ENCODE measurements around the gene EIF2AK3.
"Not testable (repeated sequence)": the region's sequence is repeated elsewhere in the genome, so short reads cannot be mapped to it uniquely, and the experiment has no call there.

The EIF2AK3 gene

DNA sequence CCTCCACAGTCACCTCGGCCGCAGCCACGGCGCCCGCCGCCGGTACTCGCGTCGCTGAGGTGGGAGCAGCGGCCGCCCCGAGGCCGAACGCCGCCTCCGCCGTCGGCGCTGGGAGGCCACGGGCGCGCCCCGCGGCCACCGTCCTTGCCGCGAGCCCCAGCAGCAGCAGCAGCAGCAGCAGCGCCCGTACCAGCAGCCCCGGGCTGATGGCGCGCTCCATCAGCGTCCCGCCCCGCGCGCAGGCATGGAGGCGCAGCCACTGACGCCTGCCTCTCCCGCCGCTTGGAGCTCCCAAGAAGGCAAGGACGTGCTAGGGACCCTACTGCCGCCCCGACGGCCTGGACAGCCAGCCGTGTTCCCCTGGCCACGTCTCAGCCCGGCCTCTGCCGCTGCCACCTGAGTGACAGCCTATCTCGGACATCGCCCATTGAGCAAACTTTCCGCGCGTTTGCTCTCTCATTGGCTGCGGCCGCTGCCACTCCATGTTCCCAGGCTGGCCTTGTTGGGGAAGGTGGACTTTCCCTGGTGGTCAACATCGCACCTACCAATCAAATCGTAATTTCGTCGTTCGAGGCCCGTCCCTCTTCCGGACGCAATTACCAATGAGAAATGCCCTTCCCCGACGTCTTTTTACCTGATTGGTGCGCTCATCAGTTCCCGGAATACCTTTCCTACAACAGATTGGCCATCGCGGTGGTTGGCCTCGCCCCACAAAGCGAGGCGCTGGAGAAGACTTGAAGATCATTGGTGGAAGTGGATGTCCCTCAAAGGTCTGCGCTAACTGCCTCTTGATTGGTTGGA is at the start of gene EIF2AK3:
Gene EIF2AK3 (minus strand): TSS at position 410 of the 801 bp plus-strand sequence. CDS start 190 bp downstream, at position 220.
- DNase-seq (ENCODE audit: low spot score): peak; percentile 97

DNA sequence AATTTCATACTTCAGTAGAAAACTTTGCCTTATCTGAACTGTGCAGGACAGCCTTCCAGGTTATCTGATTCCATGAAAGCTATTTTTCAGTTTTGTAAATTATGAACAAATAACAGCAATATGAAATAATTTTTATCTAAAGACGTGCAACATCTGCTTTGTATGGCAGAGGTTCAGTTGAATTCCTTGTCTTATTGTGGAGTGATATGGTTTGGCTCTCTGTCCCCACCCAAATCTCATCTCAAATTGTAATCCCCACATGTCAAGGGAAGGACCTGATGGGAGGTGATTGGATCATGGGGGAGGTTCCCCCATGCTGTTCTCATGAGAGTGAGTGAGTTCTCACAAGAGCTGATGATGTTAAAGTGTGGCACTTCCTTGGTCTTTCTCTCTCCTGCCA is 46.1 kb upstream of the EIF2AK3 start:
- no peak for DNase-seq (ENCODE audit: low spot score)

DNA sequence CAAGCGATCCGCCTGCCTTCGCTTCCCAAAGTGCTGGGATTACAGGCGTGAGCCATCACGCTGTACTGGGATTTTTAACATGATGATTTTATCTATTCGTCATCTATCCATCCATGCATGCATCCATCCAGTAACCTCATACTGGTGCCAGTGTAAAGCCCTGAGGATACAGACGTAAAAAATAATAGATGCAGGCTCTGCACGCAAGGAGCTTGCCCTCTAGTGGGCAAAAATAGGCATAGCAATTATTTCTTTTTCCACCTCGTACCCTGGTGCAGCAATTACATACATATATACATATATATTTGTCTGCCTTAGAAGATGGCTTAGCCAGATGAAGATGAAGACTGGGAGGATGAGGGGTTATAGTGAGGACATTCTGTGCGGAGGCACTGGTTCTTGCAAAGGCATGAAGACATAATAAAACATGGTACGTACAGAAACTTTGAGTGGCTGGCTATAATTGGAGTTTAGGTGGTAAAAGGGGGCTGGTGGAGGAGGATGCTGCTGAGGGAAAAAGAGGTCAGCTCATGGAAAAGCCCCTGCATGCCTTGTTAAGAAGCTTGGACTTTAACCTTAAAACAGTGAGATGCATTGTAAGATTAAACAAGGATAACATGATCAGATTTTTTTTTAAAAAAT is 44.6 kb upstream of the EIF2AK3 start:
- peak; percentile 41 for DNase-seq (ENCODE audit: low spot score)

DNA sequence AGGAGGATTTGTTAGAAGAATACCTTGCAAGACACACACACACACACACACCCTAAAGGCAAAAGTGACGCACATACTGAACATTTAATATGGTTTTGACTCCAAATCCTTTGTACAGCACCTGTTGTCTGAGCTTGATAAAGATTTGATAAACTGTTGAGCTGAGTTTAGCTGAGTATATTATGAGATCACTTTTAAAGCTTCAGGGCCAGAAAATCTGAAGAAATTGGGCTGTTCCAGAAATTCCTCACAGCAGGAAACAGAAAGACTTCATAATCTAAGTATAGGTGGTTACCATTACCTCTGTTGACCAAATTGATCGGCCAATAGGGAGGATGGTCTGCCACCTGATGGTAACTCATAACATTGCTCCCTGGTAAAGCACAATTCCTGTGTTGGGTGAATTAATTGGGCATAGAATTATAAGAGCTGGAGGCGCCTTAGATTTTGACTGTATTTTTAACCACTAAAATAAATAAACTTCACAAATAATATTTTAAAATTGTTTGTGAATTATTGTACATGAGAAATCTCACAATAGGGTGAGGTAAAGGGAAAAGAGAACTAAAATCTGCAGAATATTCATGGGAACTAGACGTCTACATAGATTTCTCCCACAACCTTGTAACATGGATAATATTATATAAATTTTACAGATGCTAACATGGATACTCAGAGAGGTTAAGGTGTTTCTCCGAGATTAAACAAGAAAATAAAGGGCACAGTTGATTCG is 42.4 kb upstream of the EIF2AK3 start:
- no peak for DNase-seq (ENCODE audit: low spot score)

DNA sequence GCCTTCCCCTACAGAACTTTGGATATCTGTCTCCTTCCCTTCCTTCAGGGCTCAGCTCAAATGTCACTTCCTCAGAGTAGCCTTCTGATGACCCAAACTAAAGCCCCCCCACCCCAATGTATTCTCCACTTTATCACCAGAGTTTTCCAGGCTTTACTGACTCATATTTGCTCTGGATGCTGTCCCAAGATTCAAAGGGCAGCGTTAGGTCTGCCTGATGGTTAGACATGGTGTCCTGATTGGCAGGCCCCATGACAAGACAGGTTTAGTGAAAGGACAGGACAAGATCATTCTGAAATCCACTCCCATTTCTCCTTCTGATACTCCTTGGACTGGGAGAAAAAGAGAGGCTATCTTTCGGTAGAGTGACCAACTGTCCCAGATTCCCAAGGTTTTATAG is 41.6 kb upstream of the EIF2AK3 start:
- no peak for DNase-seq (ENCODE audit: low spot score)

DNA sequence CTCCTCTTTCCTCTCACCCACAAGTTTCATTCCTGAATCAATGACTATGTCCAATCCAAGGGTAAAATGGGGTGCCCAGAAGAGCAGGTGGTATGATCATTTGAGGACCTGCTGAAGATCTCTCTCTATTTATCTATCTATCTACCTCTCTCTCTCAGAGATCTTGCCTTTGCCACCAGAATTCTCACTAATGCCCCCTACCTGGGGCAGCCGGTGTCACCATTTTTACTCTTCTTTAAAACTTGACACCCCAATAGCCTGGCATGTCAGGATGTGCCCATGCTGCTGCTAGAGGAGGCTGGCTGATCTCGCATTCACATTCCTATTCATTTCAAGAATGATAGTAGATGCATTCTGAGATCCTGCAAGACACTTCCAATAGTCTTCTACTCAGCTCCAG is 40.0 kb upstream of the EIF2AK3 start:
- DNase-seq (ENCODE audit: low spot score): no peak

DNA sequence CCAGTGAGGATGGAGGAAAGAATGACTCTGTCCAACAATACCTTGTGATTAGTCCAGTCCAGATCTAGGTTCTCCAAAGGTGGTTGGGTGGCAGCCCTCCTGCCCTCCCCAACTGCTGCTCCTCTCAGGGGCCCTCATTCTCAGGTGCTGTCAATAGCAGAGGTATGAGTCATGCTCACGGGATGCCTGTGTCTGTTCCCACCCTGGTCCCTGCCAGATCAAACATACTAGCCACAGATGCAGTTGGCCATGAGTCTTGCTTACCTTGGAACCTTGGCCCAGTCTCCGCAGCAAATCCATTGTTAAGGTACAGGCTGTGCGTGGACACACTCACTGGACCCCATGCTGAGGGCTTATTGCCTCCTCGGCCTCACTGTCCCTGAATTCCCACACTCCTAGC is 39.3 kb upstream of the EIF2AK3 start:
- no peak for DNase-seq (ENCODE audit: low spot score)

DNA sequence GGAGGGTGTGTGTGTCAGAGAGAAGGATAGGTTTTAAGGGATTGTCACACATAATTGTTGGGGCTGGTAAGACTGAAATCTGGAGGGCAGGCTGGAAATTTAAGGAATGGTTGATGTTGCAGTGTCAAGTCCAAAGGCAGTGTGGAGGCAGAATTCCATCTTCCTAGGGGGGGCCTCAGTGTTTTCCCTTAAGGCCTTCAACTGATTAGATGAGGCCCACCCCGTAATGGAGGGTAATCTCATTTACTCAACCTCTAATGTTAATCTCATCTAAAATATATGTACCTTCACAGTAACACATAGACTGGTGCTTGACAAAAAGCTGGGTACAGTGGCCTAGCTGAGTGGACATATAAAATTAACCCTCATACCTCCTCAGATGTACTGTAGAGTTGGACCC is 33.4 kb upstream of the EIF2AK3 start:
- DNase-seq (ENCODE audit: low spot score): no peak

DNA sequence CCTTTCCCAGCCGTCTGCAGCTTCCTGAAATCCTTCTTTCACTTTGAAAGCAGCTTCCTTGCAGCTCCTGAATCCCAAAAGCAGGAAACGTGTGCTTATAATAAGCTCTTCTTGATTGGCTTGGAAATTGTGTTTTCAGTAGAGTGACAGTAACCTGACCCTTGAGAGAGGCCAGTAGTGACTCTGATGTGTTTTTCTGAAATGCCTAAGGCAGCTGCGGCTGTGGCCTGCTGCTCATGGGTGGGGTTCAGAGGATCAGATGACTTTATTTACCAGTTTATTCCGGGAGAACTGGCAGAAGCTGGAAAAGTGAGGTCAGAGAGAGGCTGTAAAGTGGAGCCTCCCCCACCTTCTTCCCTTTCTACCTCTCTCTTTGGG is 32.3 kb upstream of the EIF2AK3 start:
- DNase-seq (ENCODE audit: low spot score): peak; percentile 37

DNA sequence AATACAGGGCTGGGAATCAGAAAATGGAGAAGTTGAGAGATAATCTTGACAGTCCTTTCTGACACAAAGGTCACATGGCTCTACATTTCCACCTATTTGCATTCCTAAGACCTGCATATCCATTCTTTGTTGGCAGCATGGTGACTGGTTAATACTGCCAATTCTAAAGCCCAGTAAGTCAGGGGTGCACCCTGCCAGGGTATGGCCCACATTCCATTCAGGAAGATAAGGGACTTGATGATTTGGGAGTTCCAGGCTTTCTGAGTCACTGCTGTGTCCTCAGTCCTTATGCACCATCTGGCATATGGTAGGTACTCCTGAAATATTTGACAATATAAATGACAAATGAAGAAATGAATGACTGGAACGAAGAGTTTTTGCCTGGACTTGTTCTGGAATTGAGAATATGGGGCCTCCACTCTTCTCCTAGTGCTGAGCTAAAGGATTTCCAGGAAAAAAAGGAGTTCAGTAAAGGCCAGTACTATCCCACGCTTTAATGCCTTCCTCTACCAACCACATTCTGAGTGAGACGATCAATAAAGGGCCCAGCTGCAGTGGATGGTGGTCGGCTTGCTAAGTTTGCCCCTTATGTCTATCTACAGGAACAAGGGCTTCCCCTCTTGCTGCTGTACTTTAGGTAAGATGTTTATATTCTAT is 31.7 kb upstream of the EIF2AK3 start:
- DNase-seq (ENCODE audit: low spot score): peak; percentile 21

DNA sequence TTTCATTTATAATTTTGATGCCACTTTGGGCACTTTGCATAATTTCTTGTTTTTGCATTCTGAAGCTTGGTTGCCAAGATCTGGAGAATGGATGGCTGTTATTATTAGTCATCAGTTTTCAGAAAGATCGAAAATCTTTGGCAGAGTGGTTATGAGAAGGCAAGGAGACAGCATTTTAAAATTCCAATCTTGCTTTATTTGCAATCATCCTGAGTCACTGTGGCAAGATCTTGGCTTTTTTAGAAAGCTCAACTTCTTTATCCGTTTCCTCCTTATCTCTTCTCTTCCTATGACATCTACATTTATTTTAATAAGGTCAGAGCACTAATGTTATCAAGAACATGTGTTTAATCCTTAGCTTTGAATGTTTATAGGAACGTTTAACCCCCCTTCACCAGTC is 31.1 kb upstream of the EIF2AK3 start:
- DNase-seq (ENCODE audit: low spot score): peak; percentile 45

DNA sequence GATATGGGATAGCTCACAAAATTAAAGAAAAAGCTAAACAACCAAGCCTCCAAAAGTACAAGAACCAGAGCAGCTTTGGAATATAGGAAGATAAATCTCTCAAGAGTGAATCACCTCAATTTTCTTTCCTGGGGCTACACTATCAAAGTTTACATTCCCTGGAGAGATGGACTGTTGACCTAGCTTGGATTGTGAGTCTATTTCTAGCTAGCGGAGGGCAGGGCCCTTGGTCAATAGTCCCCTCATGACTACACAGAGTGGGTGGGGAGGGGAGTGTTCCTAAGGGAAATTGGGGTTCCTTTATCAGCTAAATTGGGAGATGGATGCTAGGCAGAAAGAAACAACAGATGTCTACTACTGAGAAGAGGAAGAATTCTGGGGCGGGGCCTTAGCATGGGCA is 29.9 kb upstream of the EIF2AK3 start:
- peak; percentile 45 for DNase-seq (ENCODE audit: low spot score)

DNA sequence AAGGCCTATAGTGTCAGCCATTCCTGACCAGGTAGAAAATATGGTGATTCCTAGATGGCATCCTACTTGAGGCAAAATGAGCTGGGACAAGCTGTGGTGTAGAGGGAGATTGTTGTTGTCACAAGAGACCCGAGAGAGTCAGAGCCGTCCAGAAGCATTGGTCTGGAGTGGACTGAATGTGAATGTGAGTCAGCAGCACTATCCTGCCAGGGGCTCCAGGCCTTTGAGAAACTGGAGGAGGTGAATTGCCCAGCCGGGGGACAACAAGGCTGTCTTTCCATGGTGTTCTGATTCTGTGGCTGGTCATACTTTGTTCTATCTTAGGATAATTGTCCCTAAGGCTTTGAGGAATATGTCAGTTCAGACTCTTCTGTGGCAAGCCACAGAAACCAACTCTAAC is 29.4 kb upstream of the EIF2AK3 start:
- peak; percentile 54 for DNase-seq (ENCODE audit: low spot score)

DNA sequence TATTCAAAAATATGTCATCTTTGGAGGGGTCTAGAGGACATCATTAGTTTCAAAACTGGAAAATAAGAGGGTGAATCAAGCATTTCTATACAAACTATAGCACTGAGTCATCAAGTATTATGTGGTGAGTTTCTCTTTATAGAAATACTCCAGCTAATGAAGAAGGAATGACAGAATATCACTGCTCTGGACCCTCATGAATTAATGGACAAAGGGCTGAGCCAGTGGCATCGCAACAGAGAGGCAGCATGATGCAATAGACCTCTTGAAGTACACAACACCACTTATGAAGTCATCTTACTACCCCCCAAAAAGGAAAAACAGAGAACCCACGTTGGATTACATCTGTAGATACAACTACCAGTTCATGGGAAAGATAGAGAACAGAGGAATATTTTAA is 27.4 kb upstream of the EIF2AK3 start:
- no peak for DNase-seq (ENCODE audit: low spot score)

DNA sequence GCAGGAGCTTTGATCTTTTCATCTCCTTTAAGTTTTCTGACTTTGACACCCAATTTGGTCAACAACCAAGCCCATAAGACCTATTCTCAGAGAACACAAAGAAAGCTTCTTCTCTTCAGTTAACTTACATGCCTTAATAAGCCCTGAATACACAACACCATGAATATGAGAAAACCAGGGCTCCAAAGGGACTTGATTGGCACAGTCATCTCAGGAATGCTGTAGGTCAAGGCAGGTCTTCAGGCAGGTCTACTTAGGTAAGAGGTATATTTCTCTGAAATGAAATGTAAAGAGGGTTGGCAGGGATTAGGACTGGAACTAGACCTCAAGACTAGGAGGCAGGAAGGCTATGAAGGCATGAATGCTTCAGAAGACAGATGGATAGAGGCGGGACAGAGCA is 24.4 kb upstream of the EIF2AK3 start:
- DNase-seq (ENCODE audit: low spot score): no peak

DNA sequence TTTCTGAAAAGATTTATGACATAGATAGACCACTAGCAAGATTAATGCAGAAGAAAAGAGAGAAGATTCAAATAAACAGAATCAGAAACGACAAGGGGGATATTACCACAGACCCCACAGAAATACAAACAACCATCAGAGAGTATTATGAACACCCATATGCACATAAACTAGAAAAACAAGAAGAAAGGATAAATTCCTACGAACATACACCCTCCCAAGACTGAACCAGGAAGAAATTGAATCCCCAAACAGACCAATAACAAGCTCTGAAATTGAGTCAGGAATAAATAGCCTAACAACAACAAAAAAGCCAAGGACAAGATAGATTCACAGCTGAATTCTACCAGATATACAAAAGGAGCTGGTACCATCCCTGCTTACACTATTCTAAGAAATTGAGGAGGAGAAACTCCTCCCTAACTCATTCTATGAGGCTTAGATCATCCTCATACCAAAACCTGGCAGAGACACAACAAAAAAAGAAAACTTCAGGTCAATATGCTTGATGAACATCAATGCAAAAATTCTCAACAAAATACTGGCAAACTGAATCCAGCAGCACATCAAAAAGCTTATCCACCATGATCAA is 18.1 kb upstream of the EIF2AK3 start:
- DNase-seq (ENCODE audit: low spot score): not testable (repeated sequence)

DNA sequence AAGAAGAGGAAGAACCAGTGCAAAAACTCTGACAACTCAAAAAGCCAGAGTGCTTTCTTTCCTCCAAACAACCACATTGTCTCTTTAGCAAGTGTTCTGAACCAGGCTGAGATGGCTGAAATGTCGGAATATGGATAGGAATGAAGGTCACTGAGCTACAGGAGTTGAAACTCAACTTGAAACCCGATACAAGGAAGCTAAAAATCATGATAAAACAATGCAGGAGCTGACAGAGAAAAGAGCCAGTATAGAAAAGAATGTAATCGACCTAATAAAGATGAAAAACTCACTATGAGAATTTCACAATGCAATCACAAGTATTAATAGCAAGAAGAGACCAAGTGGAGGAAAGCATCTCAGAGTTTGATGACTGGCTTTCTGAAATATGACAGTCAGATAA is 15.0 kb upstream of the EIF2AK3 start:
- no peak for DNase-seq (ENCODE audit: low spot score)

DNA sequence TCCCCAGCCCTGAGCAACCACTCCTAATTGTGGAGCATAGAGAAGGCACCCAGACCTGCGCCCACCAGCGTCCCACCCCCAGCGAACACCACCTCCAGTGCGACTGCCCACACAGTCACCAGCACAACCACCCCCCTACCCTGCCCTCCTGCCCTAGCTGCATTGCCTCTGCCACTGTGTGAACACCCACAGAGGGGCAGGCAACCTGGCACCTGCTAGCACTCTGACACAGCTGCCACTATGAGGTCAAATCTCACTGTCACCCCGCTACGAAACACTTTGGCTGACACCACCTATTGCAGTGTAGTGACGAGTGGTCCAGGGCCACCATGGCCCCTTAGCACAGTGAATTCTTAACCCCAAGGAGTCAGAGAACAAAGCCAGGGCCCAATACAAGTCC is 14.1 kb upstream of the EIF2AK3 start:
- DNase-seq (ENCODE audit: low spot score): no peak

DNA sequence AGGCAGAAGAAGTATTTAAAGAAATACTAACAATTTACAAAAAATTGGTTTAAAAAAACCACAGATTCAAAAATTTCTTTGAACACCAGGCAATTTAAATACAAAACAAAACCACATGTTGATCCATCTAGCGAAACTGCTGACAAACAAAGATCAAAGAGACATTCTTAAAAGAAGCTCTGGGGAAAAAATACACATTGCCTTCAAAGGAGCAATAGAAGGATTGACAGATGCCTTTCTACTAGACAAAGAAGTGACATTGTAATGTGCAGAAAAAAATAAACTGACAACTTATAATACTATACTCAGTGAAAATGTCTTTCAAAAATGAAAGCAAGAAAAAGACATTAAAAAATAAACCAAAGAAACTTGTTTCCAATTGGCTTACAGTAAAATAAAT is 12.6 kb upstream of the EIF2AK3 start:
- no peak for DNase-seq (ENCODE audit: low spot score)

DNA sequence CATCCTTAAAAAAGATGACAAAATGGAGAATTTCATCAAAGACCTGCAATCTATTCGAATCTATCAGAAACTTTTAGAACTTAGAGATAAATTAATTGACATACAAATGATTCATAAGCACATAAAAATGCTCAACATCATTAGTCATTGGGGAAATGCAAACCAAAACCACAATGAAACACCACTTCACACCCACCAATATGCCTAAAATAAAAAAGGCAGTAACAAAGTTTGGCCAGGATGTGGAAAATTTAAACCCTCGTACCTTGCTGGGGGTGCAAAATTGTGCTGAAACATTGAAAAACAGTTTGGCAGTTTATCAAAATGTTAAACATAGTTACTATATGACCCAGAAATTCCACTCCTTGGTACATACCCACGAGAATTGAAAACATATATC is 11.5 kb upstream of the EIF2AK3 start:
- no peak for DNase-seq (ENCODE audit: low spot score)

DNA sequence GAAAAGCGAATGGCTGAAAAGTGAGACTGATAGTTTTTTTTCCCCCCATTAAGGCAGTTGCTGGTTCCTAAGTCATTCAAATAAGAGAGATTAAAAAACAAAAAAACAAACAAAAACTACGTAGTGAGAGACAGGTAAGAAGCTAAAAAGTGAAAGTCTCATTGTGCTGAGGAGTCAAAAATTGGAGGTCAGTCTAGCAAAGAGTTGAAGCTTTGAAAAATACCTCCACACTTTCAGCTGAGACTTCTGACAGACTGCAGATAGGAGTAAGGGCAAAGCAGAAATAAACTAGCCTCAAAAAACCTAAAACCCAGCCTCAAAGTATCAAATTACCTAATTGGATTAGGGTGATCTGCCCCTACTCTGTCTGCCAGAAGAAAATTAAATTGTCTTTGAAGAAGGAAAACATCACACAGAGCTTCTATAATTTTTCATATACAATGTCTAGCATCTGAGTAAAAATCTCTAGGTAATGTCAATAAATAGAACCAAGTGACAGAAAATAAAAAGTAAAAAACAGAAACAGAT is 10.9 kb upstream of the EIF2AK3 start:
- no peak for DNase-seq (ENCODE audit: low spot score)

DNA sequence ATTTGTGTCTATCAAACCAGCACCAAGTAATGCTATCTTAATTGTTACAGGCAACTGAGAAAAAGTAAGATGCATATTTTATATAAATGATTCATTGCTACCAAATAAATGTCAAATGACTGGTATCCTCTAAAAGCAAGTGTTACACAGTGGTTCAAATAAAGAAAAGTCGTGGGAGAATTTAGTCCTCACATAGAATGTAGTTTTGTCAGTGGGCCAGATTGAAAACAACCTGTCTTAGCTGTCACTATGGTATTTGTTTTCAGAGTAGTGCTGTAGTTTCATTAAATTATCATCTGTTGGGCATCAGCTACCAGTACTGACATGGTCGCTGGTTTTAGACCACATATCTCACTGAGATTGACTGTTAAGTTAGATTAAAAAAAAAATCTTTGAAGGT is 10.2 kb upstream of the EIF2AK3 start:
- no peak for DNase-seq (ENCODE audit: low spot score)

Measured in hepatic stellate cell (primary cell).